HepG2 (cell line): ENCODE results near the gene SKI. TPM values are rescaled to one million over a fixed set of nuclear protein-coding genes. Genes with fewer than 3 reads are reported as not detected.

Experiments used
- CEBPB ChIP-seq: IDR thresholded peaks from 2 replicates; pipeline ENCODE4 v1.6.1; 2011; ENCODE audit warnings: low read depth, low read length, improper control_type of control experiment, borderline replicate concordance
- NKX3-1 ChIP-seq: sonication (generic); formaldehyde crosslinking; IDR thresholded peaks from 2 replicates; pipeline ENCODE4 v1.5.0; 2020; ENCODE audit warnings: missing genetic modification reagents
- NR2F6 ChIP-seq, 2 experiments: IDR thresholded peaks; 2 replicates each; pipeline ENCODE4 v1.6.1; 2016; ENCODE audit warnings: antibody characterized with exemption in 1 of 2, mild to moderate bottlenecking in 1 of 2
- PAWR ChIP-seq: sonication (generic); formaldehyde crosslinking; IDR thresholded peaks from 2 replicates; pipeline ENCODE4 v1.4.0; 2020; ENCODE audit warnings: missing genetic modification reagents, mild to moderate bottlenecking, borderline replicate concordance
- PRPF4 ChIP-seq: fragments of 200-400 bp; formaldehyde crosslinking; IDR thresholded peaks from 2 replicates; pipeline ENCODE4 v1.6.1; 2016; ENCODE audit warnings: low read length, low read depth; ENCODE audit not compliant: poor library complexity, severe bottlenecking
- RXRB ChIP-seq: IDR thresholded peaks from 2 replicates; pipeline ENCODE4 v1.6.1; 2016; ENCODE audit warnings: borderline replicate concordance, missing genetic modification reagents, missing compliant biosample characterization
- SKI ChIP-seq: fragments of 450-650 bp; IDR thresholded peaks from one replicate; pipeline ENCODE4 v1.6.1; 2018; ENCODE audit warnings: mild to moderate bottlenecking; ENCODE audit not compliant: partially characterized antibody
- SMC3 ChIP-seq: IDR thresholded peaks from 2 replicates; pipeline ENCODE4 v1.6.1; 2011; ENCODE audit warnings: low read length, improper control_type of control experiment
- SMYD3 ChIP-seq: sonication (generic); formaldehyde crosslinking; IDR thresholded peaks from 2 replicates; pipeline ENCODE4 v1.8.1; 2023; ENCODE audit warnings: mild to moderate bottlenecking, missing genetic modification reagents
- TAF1 ChIP-seq: sonication (generic); formaldehyde crosslinking; IDR thresholded peaks from 2 replicates; pipeline ENCODE4 v1.4.0; 2020; ENCODE audit warnings: missing genetic modification reagents
- TCF12 ChIP-seq, 2 experiments: fragments of 450-650 bp in 1 of 2; sonication (generic) in 1 of 2; formaldehyde crosslinking in 1 of 2; IDR thresholded peaks; 2 replicates each; pipeline versions ENCODE4 v1.6.1 to v1.8.0; 2017 to 2022; ENCODE audit warnings: antibody characterized with exemption in 1 of 2, mild to moderate bottlenecking in 1 of 2, missing genetic modification reagents in 1 of 2, moderate library complexity in 1 of 2
- U2AF2 ChIP-seq: fragments of 200-400 bp; formaldehyde crosslinking; IDR thresholded peaks from 2 replicates; pipeline ENCODE4 v1.6.1; 2017; ENCODE audit warnings: low read depth, mild to moderate bottlenecking, low read length
- ZNF101 ChIP-seq: sonication (generic); formaldehyde crosslinking; IDR thresholded peaks from 2 replicates; pipeline ENCODE4 v1.4.0; 2020; ENCODE audit warnings: mild to moderate bottlenecking, low read depth, missing genetic modification reagents, borderline replicate concordance
- ZNF331 ChIP-seq: sonication (generic); formaldehyde crosslinking; IDR thresholded peaks from 2 replicates; pipeline ENCODE4 v1.4.0; 2020; ENCODE audit warnings: missing genetic modification reagents
- ZNF441 ChIP-seq: sonication (generic); formaldehyde crosslinking; IDR thresholded peaks from 2 replicates; pipeline ENCODE4 v1.7.0; 2021; ENCODE audit warnings: missing genetic modification reagents, borderline replicate concordance
- ZNF468 ChIP-seq: sonication (generic); formaldehyde crosslinking; IDR thresholded peaks from 2 replicates; pipeline ENCODE4 v1.8.0; 2022; ENCODE audit warnings: mild to moderate bottlenecking, moderate library complexity, missing genetic modification reagents
- ZNF7 ChIP-seq: IDR thresholded peaks from 2 replicates; pipeline ENCODE4 v1.6.1; 2016; ENCODE audit warnings: missing biosample characterization, missing genetic modification reagents
- ZNF737 ChIP-seq: sonication (generic); formaldehyde crosslinking; IDR thresholded peaks from 2 replicates; pipeline ENCODE4 v1.5.0; 2020; ENCODE audit warnings: missing genetic modification reagents, mild to moderate bottlenecking, borderline replicate concordance
- ZNF747 ChIP-seq: sonication (generic); formaldehyde crosslinking; IDR thresholded peaks from 2 replicates; pipeline ENCODE4 v1.8.1; 2023; ENCODE audit warnings: missing genetic modification reagents, mild to moderate bottlenecking, borderline replicate concordance
- polyA plus RNA-seq, 8 experiments: library from polyadenylated mRNA; depleted of rRNA in 3 of 8; stranded (reverse) in 7 of 8; unstranded in 1 of 8; fragments of >200 nt; fragmentation: Illumina TruSeq in 4 of 8; extraction: Trizol in 4 of 8; gene quantifications; 2 replicates each; pipeline versions ENCODE4 v1.2.1 to v1.2.3, GENCODE V29; 2011 to 2016; ENCODE audit warnings: low read depth in 4 of 8, missing spikeins in 1 of 8, mixed read lengths in 1 of 8; ENCODE audit not compliant: insufficient read depth in 1 of 8
- total RNA-seq, 5 experiments: library from RNA; depleted of rRNA; stranded (reverse); fragments of >200 nt; fragmentation: Illumina TruSeq; extraction: Trizol; gene quantifications; 2 replicates each; pipeline ENCODE4 v1.2.3, GENCODE V29; 2016; ENCODE audit warnings: low read depth in 1 of 5
- TF ChIP-seq, protein P1 (sequence below): sonication (generic); formaldehyde crosslinking; IDR thresholded peaks from 2 replicates; pipeline ENCODE4 v1.5.1; 2020; ENCODE audit warnings: mild to moderate bottlenecking, missing genetic modification reagents, moderate library complexity
- TF ChIP-seq, protein P2 (sequence below): sonication (generic); formaldehyde crosslinking; IDR thresholded peaks from 2 replicates; pipeline ENCODE4 v1.8.0; 2022; ENCODE audit warnings: low read depth, missing genetic modification reagents
- TF ChIP-seq, protein P3 (sequence below): sonication (generic); formaldehyde crosslinking; IDR thresholded peaks from 2 replicates; pipeline ENCODE4 v1.9.0; 2021; ENCODE audit warnings: missing genetic modification reagents, mild to moderate bottlenecking, borderline replicate concordance
- TF ChIP-seq, protein P4 (sequence below): IDR thresholded peaks from 2 replicates; pipeline ENCODE4 v1.6.1; 2016

SKI gene
- total and polyA plus RNA-seq, 2 of the 13 experiments (the other 11 are each of a cell fraction or from before 2014, with no cell fraction given): 4.7 to 6.9 TPM

DNA sequence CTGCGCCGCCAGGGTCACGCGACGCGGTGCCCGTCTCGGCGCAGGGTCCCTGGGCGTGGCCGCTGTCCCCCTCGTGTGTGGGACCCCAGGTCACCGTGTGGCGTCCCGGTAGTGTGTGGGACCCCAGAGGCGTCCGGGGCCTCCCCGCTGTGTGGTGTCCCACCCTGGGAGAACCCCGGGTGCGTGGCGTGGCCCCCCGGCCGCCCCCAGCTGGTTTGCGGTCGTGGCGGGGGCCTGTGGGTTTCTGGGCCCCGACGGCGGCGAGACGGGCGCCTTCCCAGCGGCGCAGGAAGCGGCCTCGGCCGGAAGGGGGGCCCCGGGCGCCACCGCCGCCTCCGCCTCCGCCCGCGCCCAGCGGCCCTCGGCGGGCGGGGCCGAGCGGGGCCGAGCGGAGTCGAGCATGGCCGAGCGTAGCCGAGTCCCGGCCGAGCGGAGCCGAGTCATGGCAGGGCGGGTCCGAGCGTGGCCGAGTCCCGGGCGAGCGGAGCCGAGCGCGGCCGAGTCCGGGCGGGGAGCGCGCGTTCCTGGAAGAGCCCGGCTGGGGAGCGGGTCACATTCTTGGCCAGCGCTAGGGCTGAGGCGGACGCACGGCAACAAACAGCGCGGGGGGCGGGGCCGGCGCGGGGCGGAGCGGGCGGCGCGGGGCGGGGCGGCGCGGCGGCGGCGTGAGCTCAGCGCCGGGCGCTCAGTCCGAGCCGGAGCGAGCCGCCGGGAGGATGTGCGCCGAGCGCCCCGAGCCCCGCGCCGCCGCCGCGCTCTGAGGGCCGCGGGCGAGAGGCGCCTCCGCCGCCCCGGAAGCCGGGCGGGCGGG lies 568 bp upstream of the SKI start (continued):
- TF ChIP-seq, protein P1, sequence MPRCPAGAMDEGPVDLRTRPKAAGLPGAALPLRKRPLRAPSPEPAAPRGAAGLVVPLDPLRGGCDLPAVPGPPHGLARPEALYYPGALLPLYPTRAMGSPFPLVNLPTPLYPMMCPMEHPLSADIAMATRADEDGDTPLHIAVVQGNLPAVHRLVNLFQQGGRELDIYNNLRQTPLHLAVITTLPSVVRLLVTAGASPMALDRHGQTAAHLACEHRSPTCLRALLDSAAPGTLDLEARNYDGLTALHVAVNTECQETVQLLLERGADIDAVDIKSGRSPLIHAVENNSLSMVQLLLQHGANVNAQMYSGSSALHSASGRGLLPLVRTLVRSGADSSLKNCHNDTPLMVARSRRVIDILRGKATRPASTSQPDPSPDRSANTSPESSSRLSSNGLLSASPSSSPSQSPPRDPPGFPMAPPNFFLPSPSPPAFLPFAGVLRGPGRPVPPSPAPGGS (CRISPR knock-in tag): peak; percentile 75; the same call in 1 of the 2 replicates
- TF ChIP-seq TAF1 (peak; percentile 48; the same call in 1 of the 2 replicates), ZNF441 (0 out of 2 replicates have a peak, but pooled peaks have one; percentile 48), TCF12 (IDR thresholded peaks at IDR 0.05) (no peak), TCF12 (CRISPR knock-in tag; IDR thresholded peaks at IDR 0.05) (no peak), PAWR (CRISPR knock-in tag) (no peak), NR2F6 (IDR thresholded peaks at IDR 0.05) (no peak), NR2F6 (CRISPR knock-in tag; IDR thresholded peaks at IDR 0.05) (no peak), ZNF468 (CRISPR knock-in tag) (no peak), CEBPB (no peak), ZNF331 (no peak), SKI (peak; percentile 87), RXRB (CRISPR knock-in tag) (no peak), ZNF747 (no peak), SMC3 (no peak), ZNF101 (CRISPR knock-in tag) (no peak), SMYD3 (CRISPR knock-in tag) (no peak), U2AF2 (no peak), ZNF737 (CRISPR knock-in tag) (no peak), ZNF7 (CRISPR knock-in tag) (no peak), PRPF4 (no peak), NKX3-1 (CRISPR knock-in tag) (0 out of 2 replicates have a peak, but pooled peaks have one; percentile 24)
- TF ChIP-seq, protein P2, sequence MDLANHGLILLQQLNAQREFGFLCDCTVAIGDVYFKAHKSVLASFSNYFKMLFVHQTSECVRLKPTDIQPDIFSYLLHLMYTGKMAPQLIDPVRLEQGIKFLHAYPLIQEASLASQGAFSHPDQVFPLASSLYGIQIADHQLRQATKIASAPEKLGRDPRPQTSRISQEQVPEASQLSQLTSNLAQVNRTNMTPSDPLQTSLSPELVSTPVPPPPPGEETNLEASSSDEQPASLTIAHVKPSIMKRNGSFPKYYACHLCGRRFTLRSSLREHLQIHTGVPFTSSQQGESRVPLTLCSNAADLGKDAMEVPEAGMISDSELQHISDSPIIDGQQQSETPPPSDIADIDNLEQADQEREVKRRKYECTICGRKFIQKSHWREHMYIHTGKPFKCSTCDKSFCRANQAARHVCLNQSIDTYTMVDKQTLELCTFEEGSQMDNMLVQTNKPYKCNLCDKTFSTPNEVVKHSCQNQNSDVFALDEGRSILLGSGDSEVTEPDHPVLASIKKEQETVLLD: 0 out of 2 replicates have a peak, but pooled peaks have one; percentile 14
- TF ChIP-seq, protein P3, sequence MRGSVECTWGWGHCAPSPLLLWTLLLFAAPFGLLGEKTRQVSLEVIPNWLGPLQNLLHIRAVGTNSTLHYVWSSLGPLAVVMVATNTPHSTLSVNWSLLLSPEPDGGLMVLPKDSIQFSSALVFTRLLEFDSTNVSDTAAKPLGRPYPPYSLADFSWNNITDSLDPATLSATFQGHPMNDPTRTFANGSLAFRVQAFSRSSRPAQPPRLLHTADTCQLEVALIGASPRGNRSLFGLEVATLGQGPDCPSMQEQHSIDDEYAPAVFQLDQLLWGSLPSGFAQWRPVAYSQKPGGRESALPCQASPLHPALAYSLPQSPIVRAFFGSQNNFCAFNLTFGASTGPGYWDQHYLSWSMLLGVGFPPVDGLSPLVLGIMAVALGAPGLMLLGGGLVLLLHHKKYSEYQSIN (CRISPR knock-in tag): no peak
- TF ChIP-seq, protein P4, sequence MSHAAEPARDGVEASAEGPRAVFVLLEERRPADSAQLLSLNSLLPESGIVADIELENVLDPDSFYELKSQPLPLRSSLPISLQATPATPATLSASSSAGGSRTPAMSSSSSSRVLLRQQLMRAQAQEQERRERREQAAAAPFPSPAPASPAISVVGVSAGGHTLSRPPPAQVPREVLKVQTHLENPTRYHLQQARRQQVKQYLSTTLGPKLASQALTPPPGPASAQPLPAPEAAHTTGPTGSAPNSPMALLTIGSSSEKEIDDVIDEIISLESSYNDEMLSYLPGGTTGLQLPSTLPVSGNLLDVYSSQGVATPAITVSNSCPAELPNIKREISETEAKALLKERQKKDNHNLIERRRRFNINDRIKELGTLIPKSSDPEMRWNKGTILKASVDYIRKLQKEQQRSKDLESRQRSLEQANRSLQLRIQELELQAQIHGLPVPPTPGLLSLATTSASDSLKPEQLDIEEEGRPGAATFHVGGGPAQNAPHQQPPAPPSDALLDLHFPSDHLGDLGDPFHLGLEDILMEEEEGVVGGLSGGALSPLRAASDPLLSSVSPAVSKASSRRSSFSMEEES (CRISPR knock-in tag): 0 out of 2 replicates have a peak, but pooled peaks have one; percentile 17
